SK-N-MC (cell line): Measurements from ENCODE around the gene FASTKD3.

Source experiments
- EZH2 ChIP-seq: fragments of 200-600 bp; sonication (generic); IDR thresholded peaks from one replicate; pipeline ENCODE4 v1.6.1; 2017; ENCODE audit warnings: antibody characterized with exemption
- FOXP2 ChIP-seq: optimal IDR thresholded peaks from 2 replicates; pipeline ENCODE3; 2011; ENCODE audit warnings: mild to moderate bottlenecking, moderate library complexity; ENCODE audit not compliant: insufficient read depth; ENCODE audit errors: extremely low read length, control extremely low read depth
- POLR2AphosphoS5 ChIP-seq: IDR thresholded peaks from 2 replicates; pipeline ENCODE4 v1.6.1; 2012; ENCODE audit warnings: mild to moderate bottlenecking, low read depth, low read length, borderline replicate concordance

GRCh38 chr5:7811715-7812114, 57.1 kb downstream of the FASTKD3 start:
- no peak for TF ChIP-seq POLR2AphosphoS5
- no peak for TF ChIP-seq EZH2
- no peak for TF ChIP-seq FOXP2
